Vagina (tissue), 2 donors: ENCODE data around the gene PROKR2.

Experiments
- POLR2AphosphoS5 ChIP-seq, 2 donors: sonication (generic); formaldehyde crosslinking; IDR thresholded peaks; one replicate each; pipeline ENCODE4 v1.9.0; 2017; ENCODE audit warnings: antibody characterized with exemption in 2 of 2, mild to moderate bottlenecking in 2 of 2, low read depth in 1 of 2; ENCODE audit not compliant: insufficient read depth in 1 of 2
- TF ChIP-seq, protein P1 (sequence below), 3 experiments: fragments of 450-650 bp in 2 of 3; fragments of 200-600 bp in 1 of 3; sonication (generic) in 1 of 3; IDR thresholded peaks; one replicate each; pipeline ENCODE4 v1.5.1; 2017 to 2019; ENCODE audit warnings: antibody characterized with exemption in 3 of 3, mild to moderate bottlenecking in 2 of 3, moderate library complexity in 2 of 3

DNA sequence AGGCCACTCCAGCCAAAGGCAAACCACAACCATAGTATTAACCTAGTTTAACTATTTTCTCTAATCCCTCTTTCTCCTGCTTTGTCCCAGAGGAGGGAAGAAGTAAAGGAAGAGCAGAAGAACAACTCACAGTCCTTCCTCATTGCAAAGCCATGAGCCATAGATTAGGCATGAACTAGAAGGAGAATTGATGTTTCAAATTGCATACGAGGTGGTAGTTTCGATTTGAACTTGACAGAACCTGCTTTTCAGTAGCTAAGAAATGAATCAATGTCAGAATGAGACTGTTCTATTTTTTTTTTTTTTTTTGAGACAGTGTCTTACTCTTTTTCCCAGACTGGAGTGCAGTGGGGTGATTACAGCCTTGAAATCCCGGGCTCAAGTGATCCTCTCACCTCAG is 48.3 kb downstream of the PROKR2 start:
- TF ChIP-seq, protein P1, sequence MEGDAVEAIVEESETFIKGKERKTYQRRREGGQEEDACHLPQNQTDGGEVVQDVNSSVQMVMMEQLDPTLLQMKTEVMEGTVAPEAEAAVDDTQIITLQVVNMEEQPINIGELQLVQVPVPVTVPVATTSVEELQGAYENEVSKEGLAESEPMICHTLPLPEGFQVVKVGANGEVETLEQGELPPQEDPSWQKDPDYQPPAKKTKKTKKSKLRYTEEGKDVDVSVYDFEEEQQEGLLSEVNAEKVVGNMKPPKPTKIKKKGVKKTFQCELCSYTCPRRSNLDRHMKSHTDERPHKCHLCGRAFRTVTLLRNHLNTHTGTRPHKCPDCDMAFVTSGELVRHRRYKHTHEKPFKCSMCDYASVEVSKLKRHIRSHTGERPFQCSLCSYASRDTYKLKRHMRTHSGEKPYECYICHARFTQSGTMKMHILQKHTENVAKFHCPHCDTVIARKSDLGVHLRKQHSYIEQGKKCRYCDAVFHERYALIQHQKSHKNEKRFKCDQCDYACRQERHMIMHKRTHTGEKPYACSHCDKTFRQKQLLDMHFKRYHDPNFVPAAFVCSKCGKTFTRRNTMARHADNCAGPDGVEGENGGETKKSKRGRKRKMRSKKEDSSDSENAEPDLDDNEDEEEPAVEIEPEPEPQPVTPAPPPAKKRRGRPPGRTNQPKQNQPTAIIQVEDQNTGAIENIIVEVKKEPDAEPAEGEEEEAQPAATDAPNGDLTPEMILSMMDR (IDR thresholded peaks at IDR 0.05): no peak
- no peak for TF ChIP-seq POLR2AphosphoS5 (IDR thresholded peaks at IDR 0.05; ENCODE audit: insufficient read depth in 1 of 2, low read depth in 1 of 2)
